Stimulated activated CD4-positive, alpha-beta T cell treated with anti-CD3 and anti-CD28 coated beads, Interleukin-4, amount 100 ng/mL, for 24 hours (primary cell): ENCODE results near the gene AGBL4.

Source experiments
- DNase-seq: peaks from one replicate; pipeline ENCODE4 v3.0.0-alpha.2; 2020

The AGBL4 gene

DNA sequence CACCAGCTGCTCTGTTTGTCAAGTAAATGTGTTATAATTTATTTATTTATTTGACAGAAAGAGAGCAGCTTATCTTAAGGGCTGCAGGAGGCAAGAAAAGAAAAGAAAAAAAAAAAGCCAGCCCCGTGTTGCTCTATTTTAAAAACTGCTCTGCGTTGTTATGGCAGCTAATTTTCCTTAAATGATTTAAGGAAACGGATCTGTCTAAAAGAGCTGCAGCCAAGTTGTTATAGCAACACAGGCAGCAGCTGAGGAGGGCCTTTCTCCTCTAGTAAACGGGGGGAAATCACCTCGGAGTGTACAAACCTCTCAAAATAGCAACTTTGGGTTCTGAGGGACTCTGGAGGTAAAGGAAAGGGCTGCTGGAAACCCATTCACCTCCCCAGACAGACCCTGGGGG lies 1396.3 kb downstream of the AGBL4 start:
- no peak for DNase-seq

- no peak for DNase-seq
These were observed 1404.2 kb downstream of the AGBL4 start for GRCh38 chr1:48619539-48619938.

GRCh38 chr1:48617252-48617651 lies 1406.5 kb downstream of the AGBL4 start:
- no peak for DNase-seq

GRCh38 chr1:48616710-48617109 lies 1407.0 kb downstream of the AGBL4 start:
- DNase-seq, result no peak

DNA sequence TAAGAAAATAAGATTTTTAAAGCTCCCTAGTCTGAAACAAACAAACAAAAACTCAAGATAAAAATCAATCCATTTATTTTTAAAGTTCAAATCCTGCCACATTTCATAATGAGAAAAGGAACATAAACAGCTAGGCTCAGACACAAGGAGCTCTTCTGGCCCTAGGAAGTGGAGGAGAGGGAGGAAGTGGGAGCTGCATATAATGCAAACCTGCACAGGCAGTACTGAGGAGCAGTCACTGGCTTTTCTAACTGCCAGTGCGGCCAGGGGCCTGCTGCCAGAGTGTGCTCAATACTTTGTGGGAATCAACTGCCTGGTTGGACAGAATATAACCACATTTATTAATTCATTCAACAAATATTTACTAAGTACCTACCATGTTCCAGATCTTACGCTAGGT lies 1411.9 kb downstream of the AGBL4 start:
- no peak for DNase-seq

DNA sequence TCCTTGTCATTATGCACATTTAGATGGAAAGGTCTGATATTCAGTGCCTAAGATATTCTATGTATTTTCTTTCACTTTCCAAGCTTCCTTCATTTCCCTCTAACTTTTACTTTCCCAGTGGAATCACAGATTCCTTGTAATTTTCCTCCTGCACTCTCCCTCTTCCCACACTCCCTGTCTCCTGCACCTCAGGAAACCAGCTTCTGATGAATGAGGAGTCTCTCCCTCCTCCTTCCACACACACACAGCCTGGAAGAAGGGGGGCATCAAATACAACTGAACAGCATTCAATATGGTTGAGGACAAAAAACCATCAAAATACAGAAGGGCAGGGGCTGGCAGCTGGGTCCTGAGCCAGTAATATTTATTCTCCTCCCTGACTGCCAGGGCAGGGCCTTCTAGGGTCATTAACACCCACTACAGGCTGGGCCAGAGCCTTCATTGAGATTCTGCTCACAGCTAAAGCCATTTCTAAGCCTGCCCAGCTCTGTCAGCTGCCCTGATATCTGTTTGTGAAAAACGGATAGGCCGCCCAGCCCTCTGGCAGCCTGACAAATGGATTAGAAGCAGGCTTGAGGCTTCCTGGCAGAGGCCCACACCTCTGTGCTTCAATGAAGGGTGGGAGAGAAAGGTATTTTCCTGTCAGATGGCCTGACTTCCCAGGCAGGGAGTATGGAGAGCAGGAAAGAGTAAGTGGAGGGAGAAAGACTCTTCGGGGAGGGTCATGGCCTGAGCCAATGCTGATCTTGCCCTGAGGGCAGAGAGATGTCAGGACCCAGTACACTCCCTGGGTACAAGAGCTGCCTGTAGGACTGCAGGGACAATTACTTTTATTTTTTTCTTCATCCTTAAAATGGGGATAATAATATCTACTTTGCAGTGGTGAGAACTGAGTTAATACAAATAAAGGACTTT lies 1412.9 kb downstream of the AGBL4 start:
- DNase-seq, result no peak

GRCh38 chr1:48608882-48609281 lies 1414.9 kb downstream of the AGBL4 start:
- DNase-seq, result no peak

- DNase-seq, result no peak
These were observed 1420.5 kb downstream of the AGBL4 start for GRCh38 chr1:48603222-48603621.

GRCh38 chr1:48602349-48602748 lies 1421.4 kb downstream of the AGBL4 start:
- DNase-seq, result no peak

DNA sequence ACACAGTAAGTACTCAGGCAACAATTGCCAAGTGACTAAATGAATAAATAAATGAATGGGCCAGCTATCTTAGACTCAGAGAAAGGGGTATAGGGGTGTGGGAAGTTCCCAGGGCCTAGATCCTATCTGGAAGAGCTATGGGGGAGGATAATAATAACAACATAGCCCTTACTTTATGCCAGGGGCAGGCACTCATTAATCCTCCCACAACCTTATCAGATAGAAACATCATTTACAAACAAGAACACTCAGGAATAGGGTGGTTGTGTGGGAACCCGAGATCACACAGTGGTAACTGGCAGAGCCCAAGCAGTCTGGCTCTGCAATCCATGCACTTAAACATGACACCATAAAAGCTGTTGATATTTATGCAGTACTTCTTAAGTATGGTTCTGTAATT lies 1423.6 kb downstream of the AGBL4 start:
- DNase-seq, result no peak

- DNase-seq, result no peak
These were observed 1426.1 kb downstream of the AGBL4 start for GRCh38 chr1:48597663-48598062.

DNA sequence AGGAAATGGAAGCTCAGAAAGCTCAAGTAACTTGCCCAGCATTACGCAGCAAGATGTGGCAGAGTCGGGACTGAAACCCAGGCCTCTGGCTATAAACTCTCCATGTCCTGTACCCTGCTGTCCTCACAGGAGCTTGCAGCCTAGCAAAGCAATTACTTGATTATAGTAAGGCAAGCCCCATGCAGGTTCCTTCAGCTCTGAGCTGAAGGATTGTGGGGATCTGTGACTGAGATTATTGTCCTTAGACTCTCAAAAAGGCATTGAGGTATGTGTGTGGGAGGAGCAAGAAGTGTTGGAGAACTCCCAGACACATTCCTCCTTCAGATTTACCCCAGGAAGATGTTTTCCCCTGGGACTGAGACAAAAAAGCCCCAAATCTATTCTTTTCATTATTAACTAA lies 1427.7 kb downstream of the AGBL4 start:
- DNase-seq, result no peak

GRCh38 chr1:48595613-48596012 lies 1428.1 kb downstream of the AGBL4 start:
- no peak for DNase-seq

DNA sequence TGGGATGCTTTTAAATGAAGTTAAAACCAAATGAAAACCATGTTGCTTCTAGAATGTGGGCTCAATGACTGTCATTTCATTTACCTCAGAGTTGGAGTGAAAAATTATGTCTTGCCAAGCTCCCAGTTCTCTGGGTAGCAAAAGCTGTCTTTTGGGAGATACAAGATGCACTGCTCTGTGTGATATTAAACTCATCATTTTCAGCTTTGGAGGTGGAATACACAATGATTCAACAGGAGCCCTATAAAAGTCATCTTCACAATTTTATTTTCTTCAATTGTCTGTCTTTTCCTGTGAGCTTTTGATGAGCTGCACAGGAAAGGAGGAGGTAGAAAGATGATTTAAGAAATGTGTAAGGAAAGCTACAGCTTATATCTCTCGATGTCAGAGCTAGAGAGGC lies 1431.4 kb downstream of the AGBL4 start:
- DNase-seq, result no peak

GRCh38 chr1:48591181-48591580 lies 1432.6 kb downstream of the AGBL4 start:
- DNase-seq, result no peak

- DNase-seq, result no peak
These were observed 1435.7 kb downstream of the AGBL4 start for GRCh38 chr1:48588061-48588460.

GRCh38 chr1:48582408-48582807 lies 1441.3 kb downstream of the AGBL4 start:
- DNase-seq, result no peak

- DNase-seq, result no peak
These were observed 1442.5 kb downstream of the AGBL4 start for GRCh38 chr1:48581270-48581669.

GRCh38 chr1:48576565-48576964 lies 1447.2 kb downstream of the AGBL4 start:
- no peak for DNase-seq

DNA sequence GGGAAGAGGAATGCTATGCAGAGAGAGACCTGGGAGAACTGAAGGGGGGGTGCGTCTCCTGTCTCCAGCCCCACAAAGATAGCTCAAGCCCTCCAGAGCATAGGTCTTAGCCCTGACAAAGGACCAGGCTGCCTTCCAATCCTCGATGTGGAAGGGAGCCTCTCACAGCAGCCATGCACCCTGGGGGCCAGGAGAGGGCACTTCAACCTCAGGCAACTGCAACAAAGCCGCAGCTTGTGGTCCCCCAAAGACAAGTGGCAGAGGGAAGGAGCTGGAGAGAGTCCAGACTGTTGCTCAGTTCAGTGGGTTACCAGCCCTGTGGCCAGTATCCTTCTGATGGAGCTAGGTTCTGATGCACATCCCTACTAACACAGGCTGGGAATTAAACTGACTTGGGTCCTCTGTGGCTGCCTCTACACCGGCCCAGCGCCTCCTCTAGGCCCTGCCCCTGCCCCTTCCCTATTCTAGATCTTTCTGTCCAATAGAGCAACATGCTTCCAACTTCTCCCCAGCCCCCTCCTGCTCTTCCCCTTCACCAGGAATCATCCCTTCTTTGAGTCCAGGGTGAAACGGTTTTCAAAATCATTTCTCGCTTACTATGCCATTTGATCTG lies 1451.0 kb downstream of the AGBL4 start:
- DNase-seq, result no peak

GRCh38 chr1:48572134-48572533 lies 1451.6 kb downstream of the AGBL4 start:
- DNase-seq, result no peak

GRCh38 chr1:48571303-48571987 lies 1452.3 kb downstream of the AGBL4 start:
- no peak for DNase-seq

- DNase-seq, result no peak
These were observed 1453.2 kb downstream of the AGBL4 start for GRCh38 chr1:48570568-48570967.

- no peak for DNase-seq
These were observed 1455.3 kb downstream of the AGBL4 start for GRCh38 chr1:48568501-48568900.
